Measurements from ENCODE around the gene KCTD11. TPM values are rescaled to one million over a fixed set of nuclear protein-coding genes. Genes with fewer than 3 reads are reported as not detected.

Gene KCTD11
- polyA plus RNA-seq, 6 donors from 2014 or later: 3.3 to 13.2 (median 8.3) TPM

DNA sequence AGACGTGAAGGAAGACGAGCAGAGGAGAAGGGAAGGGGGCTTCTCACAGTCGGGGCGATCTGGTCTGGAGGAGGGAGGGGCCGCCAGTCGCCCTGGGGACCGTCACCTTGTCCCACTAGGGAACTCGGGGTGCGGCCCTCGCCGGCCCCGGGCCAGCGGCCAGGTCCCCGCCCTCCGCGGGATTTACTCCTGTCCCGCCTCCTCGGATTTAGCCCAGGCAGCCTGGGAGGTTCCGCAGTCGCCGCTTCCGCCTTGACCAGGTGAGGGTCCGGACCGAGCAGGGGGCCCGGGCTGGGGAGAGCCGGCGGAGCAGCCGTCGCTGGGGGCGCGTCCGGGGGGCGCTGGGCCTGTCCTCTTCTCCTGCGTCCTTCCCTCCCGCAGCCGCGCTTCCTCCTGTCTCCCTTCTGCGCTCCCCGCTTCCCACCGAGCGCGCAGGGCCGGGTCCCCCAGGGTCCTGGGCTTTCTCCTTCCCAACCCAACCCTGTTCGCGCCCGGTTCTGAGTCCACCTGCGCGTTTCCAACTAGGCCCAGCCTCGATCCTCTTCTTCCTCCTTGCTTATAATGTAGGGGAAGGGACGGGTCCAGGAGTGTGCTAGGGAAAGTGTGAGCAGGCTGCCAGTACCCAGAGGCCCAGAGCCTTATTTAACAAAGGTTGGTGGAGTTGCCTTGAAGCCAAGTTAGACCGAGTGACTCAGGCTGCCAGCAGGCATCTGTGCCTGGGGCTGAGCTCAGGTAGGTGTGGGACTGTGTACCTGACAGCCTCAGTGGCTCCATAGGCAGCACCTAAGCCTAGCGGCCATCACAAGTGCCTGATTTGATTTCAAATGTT is 29.1 kb downstream of the KCTD11 start, which contains the start of gene TNK1:
Gene TNK1 (plus strand): TSS at position 235 of the 829 bp plus-strand sequence. CDS start 1,838 bp downstream, outside the sequence.
- peaks cover 0 to 6% (median 5%) of the 10 kb centered on the region in 7 donors for H3K9me3 Mint-ChIP-seq
- H3K27me3 Mint-ChIP-seq: peaks cover 38 to 55% (median 45%) of the 10 kb centered on the region in 3 donors
- peak within 1 kb of the TSS in 6 of 8 donors; percentile 6 to 65 (median 40) for H3K4me3 Mint-ChIP-seq
- peaks cover 14 to 16% (median 15%) of the 10 kb centered on the region in 3 donors for H3K4me1 Mint-ChIP-seq
- peaks cover 3 to 8% of the 10 kb centered on the region in 2 donors for H3K36me3 Mint-ChIP-seq
- H3K27ac Mint-ChIP-seq: peak within 1 kb of the TSS in 3 of 6 donors; percentile 21 to 52 (median 41)
- DNase-seq (no peak), ATAC-seq (ENCODE audit: low read depth in 2 of 2) (no peak)

GRCh38 chr17:7382901-7383300 is 30.9 kb downstream of the KCTD11 start:
- Mint-ChIP-seq H3K27ac (no peak overlapping the region), H3K27me3 (peaks cover 33 to 46% (median 40%) of the 10 kb centered on the region in 3 donors), H3K4me3 (peak overlapping the region in 4 of 8 donors; percentile 30 to 74 (median 62)), H3K4me1 (peaks cover 14 to 16% (median 15%) of the 10 kb centered on the region in 3 donors), H3K9me3 (peaks cover 0 to 6% (median 5%) of the 10 kb centered on the region in 7 donors), H3K36me3 (peaks cover 3 to 8% of the 10 kb centered on the region in 2 donors)
- ATAC-seq (ENCODE audit: low read depth in 2 of 2) (no peak), DNase-seq (no peak)

DNA sequence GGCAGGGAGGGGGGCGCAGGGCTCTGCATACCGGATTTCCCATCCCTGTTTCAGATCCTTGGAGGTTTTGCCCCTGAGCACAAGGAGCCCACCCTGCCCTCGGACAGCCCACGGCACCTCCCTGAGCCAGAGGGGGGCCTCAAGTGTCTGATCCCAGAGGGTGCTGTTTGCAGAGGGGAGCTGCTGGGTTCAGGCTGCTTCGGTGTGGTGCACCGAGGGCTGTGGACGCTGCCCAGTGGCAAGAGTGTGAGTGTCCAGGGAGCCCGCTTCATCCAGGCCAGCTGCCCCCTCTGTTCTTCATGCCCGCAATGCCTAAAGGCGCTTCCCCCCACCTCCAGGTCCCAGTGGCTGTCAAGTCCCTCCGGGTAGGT is 31.4 kb downstream of the KCTD11 start:
- Mint-ChIP-seq H3K4me3 (peak overlapping the region; percentile 9 to 76 (median 56)), H3K27me3 (peaks cover 33 to 42% (median 40%) of the 10 kb centered on the region in 3 donors), H3K4me1 (peaks cover 14 to 16% (median 15%) of the 10 kb centered on the region in 3 donors), H3K27ac (no peak overlapping the region), H3K36me3 (peaks cover 3 to 8% of the 10 kb centered on the region in 2 donors), H3K9me3 (peaks cover 0 to 6% (median 5%) of the 10 kb centered on the region in 7 donors)
- ATAC-seq (ENCODE audit: low read depth in 2 of 2) (no peak), DNase-seq (no peak)

GRCh38 chr17:7383742-7384488 is 32.0 kb downstream of the KCTD11 start:
- Mint-ChIP-seq H3K27me3 (peaks cover 33 to 38% (median 37%) of the 10 kb centered on the region in 3 donors), H3K36me3 (peaks cover 3 to 7% of the 10 kb centered on the region in 2 donors), H3K4me3 (peak overlapping the region; percentile 74 to 91 (median 83)), H3K4me1 (peaks cover 14 to 16% (median 15%) of the 10 kb centered on the region in 3 donors), H3K27ac (peak overlapping the region in 4 of 6 donors; percentile 64 to 93 (median 80)), H3K9me3 (peaks cover 0 to 6% (median 5%) of the 10 kb centered on the region in 7 donors)
- DNase-seq: peak; percentile 81
- ATAC-seq (ENCODE audit: low read depth in 2 of 2): peak; percentile 96 to 97

DNA sequence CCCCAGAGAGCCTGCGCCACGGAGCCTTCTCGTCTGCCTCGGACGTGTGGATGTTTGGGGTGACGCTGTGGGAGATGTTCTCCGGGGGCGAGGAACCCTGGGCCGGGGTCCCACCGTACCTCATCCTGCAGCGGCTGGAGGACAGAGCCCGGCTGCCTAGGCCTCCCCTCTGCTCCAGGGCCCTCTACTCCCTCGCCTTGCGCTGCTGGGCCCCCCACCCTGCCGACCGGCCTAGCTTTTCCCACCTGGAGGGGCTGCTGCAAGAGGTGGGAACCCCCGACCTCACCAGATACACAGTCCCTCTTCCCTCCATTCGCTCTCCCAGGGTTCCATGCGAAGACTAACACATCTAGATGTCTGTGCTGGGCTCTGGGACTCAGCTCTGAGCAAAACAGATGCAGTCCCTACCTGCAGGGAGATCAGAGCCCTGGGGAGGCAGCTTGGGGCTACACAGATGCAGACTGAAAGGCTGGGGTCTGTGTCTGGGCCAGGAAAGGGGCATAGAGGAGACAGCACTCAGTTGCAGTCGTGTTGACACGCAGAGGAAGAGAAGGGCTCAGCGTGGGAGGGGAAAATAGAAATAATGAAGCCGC is 32.6 kb downstream of the KCTD11 start:
- no peak for DNase-seq
- H3K27me3 Mint-ChIP-seq: peaks cover 26 to 31% (median 30%) of the 10 kb centered on the region in 3 donors
- H3K36me3 Mint-ChIP-seq: no peaks in the 10 kb centered on the region
- H3K27ac Mint-ChIP-seq: peak overlapping the region in 4 of 6 donors; percentile 64 to 93 (median 80)
- ATAC-seq (ENCODE audit: low read depth in 2 of 2): no peak
- peaks cover 14 to 16% (median 16%) of the 10 kb centered on the region in 3 donors for H3K4me1 Mint-ChIP-seq
- no peaks in the 10 kb centered on the region for H3K9me3 Mint-ChIP-seq
- peak overlapping the region; percentile 74 to 91 (median 83) for H3K4me3 Mint-ChIP-seq

DNA sequence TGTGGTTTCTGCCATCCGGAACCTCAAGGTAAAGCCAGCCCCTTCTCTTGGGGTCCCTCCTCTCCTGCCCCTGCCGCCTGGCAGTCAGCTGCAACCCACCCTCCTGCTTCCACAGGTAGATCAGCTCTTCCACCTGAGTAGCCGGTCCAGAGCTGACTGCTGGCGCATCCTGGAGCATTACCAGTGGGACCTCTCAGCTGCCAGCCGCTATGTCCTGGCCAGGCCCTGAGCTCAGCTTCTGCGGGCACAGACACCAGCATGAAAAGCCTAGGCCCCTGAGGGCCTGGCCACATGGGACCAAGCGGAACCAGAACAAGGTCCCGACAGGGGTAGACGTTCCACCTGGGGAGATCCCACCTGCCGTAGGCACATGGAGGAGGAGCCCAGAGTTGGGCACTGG is 36.9 kb downstream of the KCTD11 start:
- ATAC-seq (ENCODE audit: low read depth in 2 of 2) (no peak), DNase-seq (no peak)
- no peaks in the 10 kb centered on the region for H3K27me3 Mint-ChIP-seq
- no peaks in the 10 kb centered on the region for H3K9me3 Mint-ChIP-seq
- no peaks in the 10 kb centered on the region for H3K36me3 Mint-ChIP-seq
- peaks cover 21 to 30% (median 26%) of the 10 kb centered on the region in 3 donors for H3K4me1 Mint-ChIP-seq
- H3K27ac Mint-ChIP-seq: peak overlapping the region in 1 of 6 donors; percentile 53
- no peak overlapping the region for H3K4me3 Mint-ChIP-seq

- Mint-ChIP-seq H3K36me3 (no peaks in the 10 kb centered on the region), H3K4me1 (peaks cover 22 to 32% (median 25%) of the 10 kb centered on the region in 3 donors), H3K9me3 (no peaks in the 10 kb centered on the region), H3K27ac (peak overlapping the region in 1 of 6 donors; percentile 66), H3K4me3 (peak overlapping the region in 1 of 8 donors; percentile 69), H3K27me3 (no peaks in the 10 kb centered on the region)
- DNase-seq: no peak
- ATAC-seq (ENCODE audit: low read depth in 2 of 2): no peak
These were observed 38.3 kb downstream of the KCTD11 start for GRCh38 chr17:7389924-7390910.

GRCh38 chr17:7391307-7391706 is 39.3 kb downstream of the KCTD11 start:
- ATAC-seq (ENCODE audit: low read depth in 2 of 2) (no peak), DNase-seq (no peak)
- no peaks in the 10 kb centered on the region for H3K36me3 Mint-ChIP-seq
- no peaks in the 10 kb centered on the region for H3K9me3 Mint-ChIP-seq
- no peaks in the 10 kb centered on the region for H3K27me3 Mint-ChIP-seq
- H3K4me3 Mint-ChIP-seq: peak overlapping the region in 2 of 8 donors; percentile 34 to 69
- H3K4me1 Mint-ChIP-seq: peaks cover 30 to 34% (median 32%) of the 10 kb centered on the region in 3 donors
- H3K27ac Mint-ChIP-seq: no peak overlapping the region

DNA sequence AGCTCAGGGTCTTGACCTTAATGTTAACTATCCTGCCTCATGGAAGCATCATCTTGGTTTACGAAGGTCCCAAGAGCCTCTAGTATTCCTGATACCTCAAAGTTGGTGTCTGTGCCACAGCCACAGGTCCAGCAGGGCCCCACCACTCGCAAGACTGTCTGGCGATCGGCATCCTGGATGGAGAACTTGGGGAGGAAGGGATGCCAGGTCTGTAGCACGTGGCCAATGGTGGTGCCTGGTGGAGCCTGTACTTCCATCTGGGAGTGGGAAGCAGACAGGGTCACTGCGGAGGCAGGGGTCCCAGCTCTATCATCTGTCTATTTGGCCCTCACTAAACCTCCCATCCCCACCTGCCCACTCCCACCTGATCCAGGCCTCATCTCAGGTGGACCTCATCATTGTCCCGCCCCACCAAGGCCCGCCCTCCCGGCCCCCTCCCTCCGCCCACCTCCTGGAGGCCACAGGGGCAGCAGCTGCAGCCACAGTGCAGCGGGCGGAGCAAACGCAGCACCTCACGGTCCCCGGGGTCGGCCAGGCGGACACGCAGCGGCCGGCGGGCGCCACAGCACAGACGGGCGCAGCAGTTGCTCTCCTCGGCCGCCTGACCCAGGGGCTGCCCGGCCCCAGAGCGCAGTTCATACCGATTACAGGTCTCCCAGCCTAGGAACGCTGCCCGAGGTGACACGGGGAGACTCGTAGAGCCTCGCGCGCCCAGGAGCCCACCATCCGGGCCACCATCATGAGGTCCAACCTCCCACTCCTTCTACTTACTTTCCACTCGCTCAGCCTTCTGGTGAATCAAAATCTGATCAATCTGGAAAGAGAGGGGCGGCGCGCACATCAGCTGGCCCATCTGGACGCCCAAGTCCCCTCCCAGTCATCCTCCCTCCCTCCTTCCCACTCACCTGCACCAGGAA is 41.0 kb downstream of the KCTD11 start:
- peaks cover 30 to 34% (median 32%) of the 10 kb centered on the region in 3 donors for H3K4me1 Mint-ChIP-seq
- DNase-seq (no peak), ATAC-seq (ENCODE audit: low read depth in 2 of 2) (no peak)
- no peaks in the 10 kb centered on the region for H3K9me3 Mint-ChIP-seq
- peak overlapping the region in 4 of 6 donors; percentile 72 to 91 (median 80) for H3K27ac Mint-ChIP-seq
- H3K27me3 Mint-ChIP-seq: no peaks in the 10 kb centered on the region
- no peaks in the 10 kb centered on the region for H3K36me3 Mint-ChIP-seq
- H3K4me3 Mint-ChIP-seq: peak overlapping the region; percentile 68 to 94 (median 83)

GRCh38 chr17:7393613-7394451 is 41.9 kb downstream of the KCTD11 start:
- Mint-ChIP-seq H3K27me3 (no peaks in the 10 kb centered on the region), H3K9me3 (no peaks in the 10 kb centered on the region), H3K4me1 (peaks cover 30 to 34% (median 32%) of the 10 kb centered on the region in 3 donors), H3K4me3 (peak overlapping the region; percentile 86 to 96 (median 94)), H3K36me3 (no peaks in the 10 kb centered on the region), H3K27ac (peak overlapping the region; percentile 57 to 94 (median 91))
- ATAC-seq (ENCODE audit: low read depth in 2 of 2) (peak; percentile 72 to 76), DNase-seq (peak; percentile 13)
